Psoas muscle (tissue), 8 donors: Measurements from ENCODE around the gene CLEC10A. TPM values are rescaled to one million over a fixed set of nuclear protein-coding genes. Genes with fewer than 3 reads are reported as not detected.
"Not testable (repeated sequence)": the region's sequence is repeated elsewhere in the genome, so short reads cannot be mapped to it uniquely, and the experiment has no call there.

Experiments
- ATAC-seq, 4 donors: fragments of 200-7000 bp; cut with Tn5 transposase; one replicate each; pipeline ENCODE4 v1.9.1; 2020; ENCODE audit warnings: moderate library complexity in 3 of 4, mild to moderate bottlenecking in 2 of 4
- DNase-seq, 2 donors: peaks; one replicate each; pipeline ENCODE4 v3.0.0-alpha.2; 2020
- H3K27ac ChIP-seq: fragments of 200-600 bp; one replicate; pipeline ENCODE4 v1.8.0; 2022
- H3K27me3 ChIP-seq, 3 donors: fragments of 200-600 bp in 1 of 3; one replicate each; pipeline versions ENCODE4 v1.6.1 to v1.8.0; 2013 to 2022; ENCODE audit warnings: low read length in 2 of 3, mild to moderate bottlenecking in 2 of 3, moderate library complexity in 1 of 3; ENCODE audit not compliant: insufficient read depth in 3 of 3
- H3K36me3 ChIP-seq, 2 donors: fragments of 200-600 bp in 1 of 2; one replicate each; pipeline versions ENCODE4 v1.6.1 to v1.8.0; 2013 to 2022; ENCODE audit warnings: low read depth in 1 of 2, mild to moderate bottlenecking in 1 of 2, moderate library complexity in 1 of 2; ENCODE audit not compliant: insufficient read depth in 1 of 2
- H3K4me1 ChIP-seq: fragments of 200-600 bp; one replicate; pipeline ENCODE4 v1.8.0; 2022
- H3K4me3 ChIP-seq: fragments of 200-600 bp; one replicate; pipeline ENCODE4 v1.8.0; 2022; ENCODE audit warnings: mild to moderate bottlenecking
- H3K9me3 ChIP-seq: fragments of 200-600 bp; one replicate; pipeline ENCODE4 v1.8.0; 2022
- WGBS, 3 donors: extraction: QIAGEN DNeasy Blood & Tissue Kit; methylation state at CpG; one replicate each; pipeline versions ENCODE4 v1.1.6 to v1.1.7; 2013; 5-methylcytosine and 5-hydroxymethylcytosine counted together
- intact Hi-C, 2 donors: fragments of 100-400 bp; cut with DNase I; formaldehyde crosslinking; loops; one replicate each; pipeline versions ENCODE4 v1.11.0 to v1.14.2; 2022
- polyA plus RNA-seq, 3 donors: library from polyadenylated mRNA; stranded (reverse); fragments of 200-250 nt; gene quantifications; one replicate each; pipeline ENCODE4 v1.2.3, GENCODE V29; 2013
- total RNA-seq, 4 donors: library from RNA; stranded (reverse); fragmentation: NEBNext Ultra II Directional in 2 of 4; extraction: Animal tissue kit (Norgen Biotek cat#: 25700) in 2 of 4; gene quantifications; one replicate each; pipeline versions ENCODE4 v1.2.1 to v1.2.4, GENCODE V29; 2021 to 2023
- TF ChIP-seq, protein P1 (sequence below): fragments of 200-600 bp; IDR thresholded peaks from one replicate; pipeline ENCODE4 v1.8.0; 2022; ENCODE audit warnings: antibody characterized with exemption
- donor health status: healthy with polysubstance abuse.
- donor health status: DM: no; HTN: no; CAD: no; lungs with moderate emphysema.
- donor health status: Bipolar disorder and iron deficiency.
- donor health status: healthy.
- donor health status: DM: yes; HTN: yes; CAD: no.
- donor health status: DM: no; HTN: no; CAD: no.
- donor health status: DM: no; HTN: no; CAD: no.
- donor health status: DM: yes; HTN: yes; CAD: no.

The CLEC10A gene
- total and polyA plus RNA-seq, 7 donors = 0.69 to 4.9 (median 2.0) TPM

GRCh38 chr17:7124923-7125322, 44.9 kb upstream of the CLEC10A start:
- TF ChIP-seq, protein P1, sequence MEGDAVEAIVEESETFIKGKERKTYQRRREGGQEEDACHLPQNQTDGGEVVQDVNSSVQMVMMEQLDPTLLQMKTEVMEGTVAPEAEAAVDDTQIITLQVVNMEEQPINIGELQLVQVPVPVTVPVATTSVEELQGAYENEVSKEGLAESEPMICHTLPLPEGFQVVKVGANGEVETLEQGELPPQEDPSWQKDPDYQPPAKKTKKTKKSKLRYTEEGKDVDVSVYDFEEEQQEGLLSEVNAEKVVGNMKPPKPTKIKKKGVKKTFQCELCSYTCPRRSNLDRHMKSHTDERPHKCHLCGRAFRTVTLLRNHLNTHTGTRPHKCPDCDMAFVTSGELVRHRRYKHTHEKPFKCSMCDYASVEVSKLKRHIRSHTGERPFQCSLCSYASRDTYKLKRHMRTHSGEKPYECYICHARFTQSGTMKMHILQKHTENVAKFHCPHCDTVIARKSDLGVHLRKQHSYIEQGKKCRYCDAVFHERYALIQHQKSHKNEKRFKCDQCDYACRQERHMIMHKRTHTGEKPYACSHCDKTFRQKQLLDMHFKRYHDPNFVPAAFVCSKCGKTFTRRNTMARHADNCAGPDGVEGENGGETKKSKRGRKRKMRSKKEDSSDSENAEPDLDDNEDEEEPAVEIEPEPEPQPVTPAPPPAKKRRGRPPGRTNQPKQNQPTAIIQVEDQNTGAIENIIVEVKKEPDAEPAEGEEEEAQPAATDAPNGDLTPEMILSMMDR = no peak
- H3K27ac ChIP-seq = no peak overlapping the region
- ATAC-seq = no peak
- H3K9me3 ChIP-seq = no peaks in the 10 kb centered on the region
- H3K36me3 ChIP-seq = no peaks in the 10 kb centered on the region
- intact Hi-C loops = loop anchor here in 1 of 2 donors (5.0 kb wide), 1 partner anchor 48 kb away; no protein-coding TSS in a partner anchor
- H3K4me3 ChIP-seq = no peak overlapping the region
- H3K27me3 ChIP-seq = peaks cover 0 to 25% (median 2%) of the 10 kb centered on the region in 3 donors
- 89 to 96% (median 89%) methylated on average over 5 of the region's 5 CpGs for WGBS, 3 donors
- no peak for DNase-seq
- H3K4me1 ChIP-seq = no peaks in the 10 kb centered on the region

GRCh38 chr17:7123844-7124243, 43.8 kb upstream of the CLEC10A start:
- H3K27me3 ChIP-seq = peaks cover 0 to 35% (median 4%) of the 10 kb centered on the region in 3 donors
- H3K4me1 ChIP-seq = no peaks in the 10 kb centered on the region
- no peak for ATAC-seq
- TF ChIP-seq, protein P1 = no peak
- H3K4me3 ChIP-seq = no peak overlapping the region
- WGBS, 3 donors = 71 to 78% (median 78%) methylated on average over 4 of the region's 4 CpGs
- no peaks in the 10 kb centered on the region for H3K36me3 ChIP-seq
- intact Hi-C loops = loop anchor here in 1 of 2 donors (5.0 kb wide), 1 partner anchor 47 kb away; no protein-coding TSS in a partner anchor
- no peaks in the 10 kb centered on the region for H3K9me3 ChIP-seq
- no peak overlapping the region for H3K27ac ChIP-seq
- DNase-seq = no peak

DNA sequence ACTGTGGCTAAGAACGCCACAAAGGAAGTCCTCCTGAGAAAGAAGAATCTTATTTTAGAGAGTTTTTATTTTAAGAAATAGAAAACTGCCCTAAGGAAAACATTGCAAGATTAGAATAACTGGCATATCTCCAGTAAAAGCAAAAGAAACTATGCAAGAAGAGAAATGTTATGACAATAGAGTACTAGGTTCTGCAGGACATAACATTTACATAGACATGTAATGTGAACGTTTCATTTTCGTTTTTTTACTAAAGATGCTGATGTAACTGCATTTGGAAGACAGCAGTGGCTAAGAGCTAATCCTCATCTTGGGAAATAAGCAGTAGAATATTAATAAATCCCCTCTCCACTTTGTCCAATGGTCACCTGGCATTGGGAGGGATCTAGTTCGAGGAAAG, 42.3 kb upstream of the CLEC10A start:
- TF ChIP-seq, protein P1 = no peak
- intact Hi-C loops = loop anchor here in 1 of 2 donors (5.0 kb wide), 1 partner anchor 45 kb away; no protein-coding TSS in a partner anchor
- peaks cover 0 to 42% (median 4%) of the 10 kb centered on the region in 3 donors for H3K27me3 ChIP-seq
- no peak overlapping the region for H3K27ac ChIP-seq
- no peaks in the 10 kb centered on the region for H3K4me1 ChIP-seq
- H3K36me3 ChIP-seq = no peaks in the 10 kb centered on the region
- H3K4me3 ChIP-seq = no peak overlapping the region
- ATAC-seq (no peak), DNase-seq (no peak)
- H3K9me3 ChIP-seq = no peaks in the 10 kb centered on the region
- 50 to 56% (median 53%) methylated on average over 4 of the region's 4 CpGs for WGBS, 3 donors

GRCh38 chr17:7120635-7121034, 40.6 kb upstream of the CLEC10A start:
- H3K4me3 ChIP-seq, H3K9me3 ChIP-seq, ATAC-seq, DNase-seq, H3K4me1 ChIP-seq, H3K36me3 ChIP-seq, H3K27ac ChIP-seq: not testable (repeated sequence)
- peaks cover 0 to 45% (median 4%) of the 10 kb centered on the region in 3 donors for H3K27me3 ChIP-seq
- intact Hi-C loops = loop anchor here in 1 of 2 donors (5.0 kb wide), 1 partner anchor 43 kb away; no protein-coding TSS in a partner anchor
- 79 to 84% (median 79%) methylated on average over 12 of the region's 12 CpGs for WGBS, 3 donors

DNA sequence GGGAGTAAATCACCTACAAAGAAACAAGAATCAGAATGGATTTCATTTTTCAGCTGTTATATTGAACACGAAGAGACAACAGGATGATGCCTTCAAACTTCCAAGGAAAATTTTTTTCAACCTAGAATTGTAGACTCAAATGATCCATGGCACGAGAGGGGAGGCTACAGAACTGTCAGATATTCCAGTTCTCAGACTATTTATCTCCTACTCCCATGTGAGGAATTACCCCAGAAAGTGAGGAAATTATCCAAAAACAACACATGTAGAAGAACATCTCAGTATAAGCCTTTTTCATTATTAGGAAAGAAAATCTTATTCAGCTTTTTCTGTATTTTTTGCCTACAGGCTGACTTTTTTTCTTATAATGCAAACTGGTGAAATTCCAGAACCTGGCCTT, 40.1 kb upstream of the CLEC10A start:
- Histone ChIP-seq H3K36me3 (no peaks in the 10 kb centered on the region), H3K27ac (no peak overlapping the region), H3K9me3 (no peaks in the 10 kb centered on the region), H3K4me1 (no peaks in the 10 kb centered on the region), H3K4me3 (no peak overlapping the region), H3K27me3 (peaks cover 0 to 45% (median 4%) of the 10 kb centered on the region in 3 donors)
- 16 to 30% (median 18%) methylated on average over 2 of the region's 2 CpGs for WGBS, 3 donors
- no peak for ATAC-seq
- intact Hi-C loops = loop anchor here in 1 of 2 donors (5.0 kb wide), 1 partner anchor 43 kb away; no protein-coding TSS in a partner anchor
- TF ChIP-seq, protein P1 = no peak
- DNase-seq = no peak
